ENCODE measurements around the gene MAB21L1.

DNA sequence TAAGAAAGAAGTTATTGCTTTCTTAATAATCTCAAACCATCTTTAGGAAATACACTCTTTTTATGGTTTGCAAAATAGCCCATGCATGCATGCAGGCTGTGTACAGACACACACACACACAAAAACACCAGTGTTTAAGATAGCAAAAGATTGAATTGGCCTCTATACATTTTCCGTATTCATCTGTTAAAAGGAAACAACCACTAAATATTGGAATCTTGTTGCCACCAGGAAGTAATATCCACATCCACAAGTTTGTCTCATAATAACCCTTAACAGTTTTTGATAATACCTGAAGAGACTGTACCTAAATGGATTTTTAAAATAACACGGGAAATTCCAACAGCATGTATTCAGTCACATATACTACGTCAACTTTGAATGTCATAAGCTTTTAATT, 7.3 kb upstream of the MAB21L1 start:
- no peak for TF ChIP-seq POLR2A (IDR thresholded peaks at IDR 0.05)
- TF ChIP-seq, protein P1, sequence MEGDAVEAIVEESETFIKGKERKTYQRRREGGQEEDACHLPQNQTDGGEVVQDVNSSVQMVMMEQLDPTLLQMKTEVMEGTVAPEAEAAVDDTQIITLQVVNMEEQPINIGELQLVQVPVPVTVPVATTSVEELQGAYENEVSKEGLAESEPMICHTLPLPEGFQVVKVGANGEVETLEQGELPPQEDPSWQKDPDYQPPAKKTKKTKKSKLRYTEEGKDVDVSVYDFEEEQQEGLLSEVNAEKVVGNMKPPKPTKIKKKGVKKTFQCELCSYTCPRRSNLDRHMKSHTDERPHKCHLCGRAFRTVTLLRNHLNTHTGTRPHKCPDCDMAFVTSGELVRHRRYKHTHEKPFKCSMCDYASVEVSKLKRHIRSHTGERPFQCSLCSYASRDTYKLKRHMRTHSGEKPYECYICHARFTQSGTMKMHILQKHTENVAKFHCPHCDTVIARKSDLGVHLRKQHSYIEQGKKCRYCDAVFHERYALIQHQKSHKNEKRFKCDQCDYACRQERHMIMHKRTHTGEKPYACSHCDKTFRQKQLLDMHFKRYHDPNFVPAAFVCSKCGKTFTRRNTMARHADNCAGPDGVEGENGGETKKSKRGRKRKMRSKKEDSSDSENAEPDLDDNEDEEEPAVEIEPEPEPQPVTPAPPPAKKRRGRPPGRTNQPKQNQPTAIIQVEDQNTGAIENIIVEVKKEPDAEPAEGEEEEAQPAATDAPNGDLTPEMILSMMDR (IDR thresholded peaks at IDR 0.05), result no peak

Measured in heart left ventricle (tissue), 13 donors.